HG02571 (cell line): ENCODE results near the gene RGPD8.

Experiments used
- ATAC-seq: cut with Tn5 transposase; IDR thresholded peaks from one replicate; pipeline ENCODE4 v1.9.1; 2021; ENCODE audit warnings: mild to moderate bottlenecking, moderate library complexity; ENCODE audit not compliant: unreplicated experiment

Gene RGPD8

GRCh38 chr2:112339986-112340385, 93.5 kb downstream of the RGPD8 start:
- ATAC-seq: no peak

GRCh38 chr2:112335600-112335999, 97.8 kb downstream of the RGPD8 start:
- no peak for ATAC-seq

- no peak for ATAC-seq
Measured at GRCh38 chr2:112332123-112332696, 101.2 kb downstream of the RGPD8 start.

- ATAC-seq: no peak
Measured at GRCh38 chr2:112322919-112323318, 110.5 kb downstream of the RGPD8 start.

GRCh38 chr2:112321375-112322320, 111.8 kb downstream of the RGPD8 start:
- ATAC-seq: no peak
